Endothelial cell of umbilical vein (primary cell): ENCODE measurements around the gene TCEAL3. TPM values are rescaled to one million over a fixed set of nuclear protein-coding genes. Genes with fewer than 3 reads are reported as not detected.
A peak's percentile ranks its signal among the peaks of the same experiment; 100 is the strongest.

ENCODE experiments used
- BruUV-seq: library from RNA; stranded (reverse); fragments of 400-500 nt; replicated peaks from 2 replicates; lab custom pipeline; 2021; lab: Mats Ljungman, UMichigan
- CTCF ChIA-PET: fragments of 300-600, 350-600 bp; sonication (Branson Sonifier 250); formaldehyde crosslinking; loops from one replicate; lab custom pipeline; 2021; ENCODE audit warnings: antibody characterized with exemption, inconsistent platforms; lab: Charles Lee
- POLR2A ChIA-PET: fragments of 300-600, 350-600 bp; sonication (Branson Sonifier 250); formaldehyde crosslinking; loops from one replicate; lab custom pipeline; 2021; ENCODE audit warnings: antibody characterized with exemption, inconsistent platforms; lab: Charles Lee
- DNase-seq: peaks from one replicate; pipeline ENCODE4 v3.0.0-alpha.2; 2011; ENCODE audit warnings: low read depth, low spot score
- FAIRE-seq: peaks from 2 replicates; lab custom pipeline; 2011; peaks lifted over from hg19 to GRCh38; lab: Jason Lieb, UNC
- H2AFZ ChIP-seq: 2 replicates; pipeline ENCODE4 v1.6.0; 2012; ENCODE audit warnings: low read depth, low read length, control low read depth, inconsistent platforms
- H3K27ac ChIP-seq: 2 replicates; pipeline ENCODE4 v1.5.1; 2011; ENCODE audit warnings: low read depth, mild to moderate bottlenecking, control low read depth, low read length, moderate library complexity; ENCODE audit not compliant: insufficient read depth
- H3K27me3 ChIP-seq, 2 experiments: 2 replicates each; pipeline versions ENCODE4 v1.6.0 to v1.6.1; 2011; ENCODE audit warnings: low read length in 2 of 2, mixed read lengths in 1 of 2; ENCODE audit not compliant: control insufficient read depth in 2 of 2, insufficient read depth in 2 of 2
- H3K36me3 ChIP-seq, 2 experiments: 2 replicates in 1 of 2; 3 replicates in 1 of 2; pipeline ENCODE4 v1.5.1; 2011; ENCODE audit warnings: low read length in 2 of 2, mild to moderate bottlenecking in 1 of 2, moderate library complexity in 1 of 2; ENCODE audit not compliant: control insufficient read depth in 2 of 2, insufficient read depth in 2 of 2; ENCODE audit errors: extremely low read depth in 1 of 2
- H3K4me1 ChIP-seq: 3 replicates; pipeline ENCODE4 v1.5.1; 2011; ENCODE audit warnings: mild to moderate bottlenecking, low read length; ENCODE audit not compliant: control insufficient read depth, insufficient read depth; ENCODE audit errors: extremely low read depth
- H3K4me2 ChIP-seq: 2 replicates; pipeline ENCODE4 v1.6.1; 2011; ENCODE audit warnings: low read length, control low read depth, mixed read lengths; ENCODE audit not compliant: insufficient read depth
- H3K4me3 ChIP-seq, 3 experiments: fragments of 200-600 bp in 1 of 3; sonication (generic), shearing (Covaris generic) in 1 of 3; replicated peaks in 1 of 3; 2 replicates each; pipeline ENCODE4 v1.5.1; 2011 to 2016; ENCODE audit warnings: control low read depth in 3 of 3, low read length in 3 of 3, mild to moderate bottlenecking in 2 of 3, inconsistent platforms in 1 of 3, low read depth in 1 of 3, moderate library complexity in 1 of 3; ENCODE audit not compliant: insufficient read depth in 1 of 3
- H3K79me2 ChIP-seq: 2 replicates; pipeline ENCODE4 v1.6.0; 2012; ENCODE audit warnings: low read length, inconsistent platforms; ENCODE audit not compliant: control insufficient read depth, insufficient read depth
- H3K9ac ChIP-seq: replicated peaks from 2 replicates; pipeline ENCODE3; 2011; ENCODE audit warnings: low read length, control low read depth; ENCODE audit not compliant: insufficient read depth; ENCODE audit errors: extremely low read depth
- H3K9me1 ChIP-seq: replicated peaks from 3 replicates; pipeline ENCODE4 v1.6.0; 2011; ENCODE audit warnings: mild to moderate bottlenecking, low read length; ENCODE audit not compliant: control insufficient read depth, insufficient read depth; ENCODE audit errors: extremely low read depth
- H3K9me3 ChIP-seq: replicated peaks from 2 replicates; pipeline ENCODE4 v1.5.1; 2012; ENCODE audit warnings: low read length, inconsistent platforms; ENCODE audit not compliant: control insufficient read depth, insufficient read depth
- H4K20me1 ChIP-seq: replicated peaks from 2 replicates; pipeline ENCODE3; 2011; ENCODE audit warnings: mild to moderate bottlenecking, low read length; ENCODE audit not compliant: control insufficient read depth, insufficient read depth; ENCODE audit errors: extremely low read depth
- CTCF ChIP-seq, 2 donors: IDR thresholded peaks; 1 replicate in 1 of 2; 2 replicates in 1 of 2; pipeline ENCODE4 v1.5.1; 2011; ENCODE audit warnings: low read length in 2 of 2, mild to moderate bottlenecking in 2 of 2, moderate library complexity in 2 of 2, control low read depth in 1 of 2, inconsistent platforms in 1 of 2, low read depth in 1 of 2; ENCODE audit not compliant: insufficient read depth in 1 of 2; ENCODE audit errors: extremely low read depth in 1 of 2
- EZH2 ChIP-seq: IDR thresholded peaks from 2 replicates; pipeline ENCODE4 v1.6.1; 2012; ENCODE audit warnings: borderline replicate concordance, low read depth, mild to moderate bottlenecking, moderate library complexity, low read length, inconsistent platforms; ENCODE audit not compliant: severe bottlenecking
- FOS ChIP-seq: IDR thresholded peaks from 2 replicates; pipeline ENCODE4 v1.6.1; 2011; ENCODE audit warnings: mild to moderate bottlenecking, low read length, moderate library complexity, borderline replicate concordance; ENCODE audit not compliant: insufficient read depth
- GATA2 ChIP-seq: IDR thresholded peaks from 2 replicates; pipeline ENCODE4 v1.7.0; 2011; ENCODE audit warnings: low read depth, mild to moderate bottlenecking, moderate library complexity, mixed read lengths, low read length; ENCODE audit not compliant: insufficient read length, insufficient read depth
- JUN ChIP-seq: IDR thresholded peaks from 2 replicates; pipeline ENCODE4 v1.6.1; 2011; ENCODE audit warnings: borderline replicate concordance, low read depth; ENCODE audit not compliant: insufficient read length, insufficient read depth
- MAX ChIP-seq: IDR thresholded peaks from 2 replicates; pipeline ENCODE4 v1.6.1; 2011; ENCODE audit not compliant: insufficient read depth, insufficient read length
- MYC ChIP-seq: IDR thresholded peaks from one replicate; pipeline ENCODE4 v1.6.1; 2011; ENCODE audit warnings: mild to moderate bottlenecking, low read depth, low read length
- POLR2A ChIP-seq: IDR thresholded peaks from 2 replicates; pipeline ENCODE4 v1.6.1; 2012; ENCODE audit warnings: low read depth, mild to moderate bottlenecking, control low read depth, low read length
- POLR2AphosphoS5 ChIP-seq: IDR thresholded peaks from 2 replicates; pipeline ENCODE4 v1.6.1; 2012; ENCODE audit warnings: low read depth, mild to moderate bottlenecking, control low read depth, low read length, moderate library complexity; ENCODE audit not compliant: insufficient read depth
- dilution Hi-C: fragments of 300-500 bp; cut with MboI; formaldehyde crosslinking; loops from one replicate; pipeline ENCODE4 v1.15.0; 2019; ENCODE audit warnings: low sequenced_read_pairs; ENCODE audit not compliant: extremely low pct_ligation_motif_present
- intact Hi-C: fragments of 100-400 bp; cut with micrococcal nuclease; formaldehyde crosslinking; loops from one replicate; pipeline ENCODE4 v1.10.0; 2022
- polyA plus RNA-seq, 4 experiments: library from polyadenylated mRNA; depleted of rRNA in 3 of 4; stranded (reverse) in 3 of 4; unstranded in 1 of 4; fragments of >200 nt; gene quantifications; 2 replicates each; pipeline versions ENCODE4 v1.2.1 to v1.2.3, GENCODE V29; 2011 to 2012; ENCODE audit warnings: missing spikeins in 1 of 4
- total RNA-seq: library from RNA; stranded (reverse); gene quantifications from 2 replicates; pipeline ENCODE4 v1.2.3, GENCODE V29; 2021

The TCEAL3 gene
- total and polyA plus RNA-seq, 2 donors (not counting 3 experiments of a cell fraction or from before 2014, with no cell fraction given) = 8.9 to 23.7 TPM

DNA sequence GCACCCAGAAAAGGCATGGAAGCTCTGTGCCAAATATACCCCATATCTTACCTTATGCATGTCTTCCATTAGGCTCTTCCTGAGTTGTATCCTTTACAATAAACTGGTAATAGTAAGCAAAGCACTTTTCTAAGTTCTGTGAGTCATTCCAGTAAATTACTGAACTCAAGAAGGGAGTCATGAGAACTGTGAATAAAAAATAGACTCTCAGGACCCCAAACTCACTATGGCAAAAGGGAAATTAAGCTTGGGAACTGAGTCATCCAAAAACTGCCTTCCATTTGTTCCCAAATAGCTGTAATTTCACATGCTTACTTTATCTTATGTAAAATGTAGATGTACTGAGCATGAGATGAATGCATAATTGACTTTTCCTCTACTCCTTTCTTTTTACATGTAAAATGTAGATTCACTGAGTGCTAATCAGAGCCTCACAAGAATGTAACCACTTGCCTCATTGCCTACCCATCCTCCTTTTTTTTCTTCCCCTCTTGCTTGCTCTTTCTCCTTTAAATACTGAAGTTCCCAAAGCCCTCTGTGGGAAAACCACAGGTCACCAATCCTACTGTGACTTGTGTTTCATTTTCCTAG, 8.1 kb downstream of the TCEAL3 start:
- POLR2A ChIA-PET = no interaction called here
- Histone ChIP-seq H3K9ac (no peak overlapping the region), H3K4me1 (no peaks in the 10 kb centered on the region), H4K20me1 (no peaks in the 10 kb centered on the region), H2AFZ (no peak overlapping the region), H3K9me1 (no peaks in the 10 kb centered on the region), H3K4me2 (no peak overlapping the region), H3K79me2 (no peaks in the 10 kb centered on the region), H3K27me3 (no peaks in the 10 kb centered on the region), H3K36me3 (no peaks in the 10 kb centered on the region), H3K27ac (no peak overlapping the region), H3K9me3 (no peaks in the 10 kb centered on the region), H3K4me3 (no peak overlapping the region)
- peak; percentile 59 for FAIRE-seq
- CTCF ChIA-PET = interaction anchor here (1.5 kb wide), 1 partner anchor 14 kb away, joined by 5 read pairs; no protein-coding TSS in a partner anchor
- intact Hi-C loops (no loop called here), dilution Hi-C loops (no loop called here)
- no peak for TF ChIP-seq EZH2
- BruUV-seq = no TSS peak
- DNase-seq = no peak

- no peaks in the 10 kb centered on the region for H4K20me1 ChIP-seq
- H3K36me3 ChIP-seq = no peaks in the 10 kb centered on the region
- no peak overlapping the region for H3K27ac ChIP-seq
- no peaks in the 10 kb centered on the region for H3K4me1 ChIP-seq
- intact Hi-C loops = no loop called here
- H3K9ac ChIP-seq = no peak overlapping the region
- BruUV-seq = no TSS peak
- H3K79me2 ChIP-seq = no peaks in the 10 kb centered on the region
- no peak overlapping the region for H2AFZ ChIP-seq
- H3K9me1 ChIP-seq = no peaks in the 10 kb centered on the region
- no peak overlapping the region for H3K4me3 ChIP-seq
- H3K4me2 ChIP-seq = no peak overlapping the region
- CTCF ChIA-PET = interaction anchor here (1.1 to 1.5 kb wide), 2 partner anchors 13 to 22 kb away, joined by 3 to 5 read pairs; no protein-coding TSS in a partner anchor
- dilution Hi-C loops = no loop called here
- TF ChIP-seq FOS (no peak), CTCF (IDR thresholded peaks at IDR 0.05; ENCODE audit: extremely low read depth in 1 of 2, insufficient read depth in 1 of 2, low read depth in 1 of 2, low read length in 2 of 2) (no peak), MYC (no peak), GATA2 (no peak), JUN (no peak), POLR2AphosphoS5 (no peak), POLR2A (no peak), MAX (no peak), EZH2 (no peak)
- H3K27me3 ChIP-seq = no peaks in the 10 kb centered on the region
- DNase-seq (no peak), FAIRE-seq (no peak)
- POLR2A ChIA-PET = no interaction called here
- no peaks in the 10 kb centered on the region for H3K9me3 ChIP-seq
Observed at GRCh38 chrX:103616676-103617186, 9.0 kb downstream of the TCEAL3 start.
